ENCODE measurements around the gene SLC25A48.

SLC25A48 gene

GRCh38 chr5:135876146-135876545, 41.7 kb downstream of the SLC25A48 start:
- DNase-seq (ENCODE audit: low read depth, low spot score): no peak
- TF ChIP-seq, protein P1, sequence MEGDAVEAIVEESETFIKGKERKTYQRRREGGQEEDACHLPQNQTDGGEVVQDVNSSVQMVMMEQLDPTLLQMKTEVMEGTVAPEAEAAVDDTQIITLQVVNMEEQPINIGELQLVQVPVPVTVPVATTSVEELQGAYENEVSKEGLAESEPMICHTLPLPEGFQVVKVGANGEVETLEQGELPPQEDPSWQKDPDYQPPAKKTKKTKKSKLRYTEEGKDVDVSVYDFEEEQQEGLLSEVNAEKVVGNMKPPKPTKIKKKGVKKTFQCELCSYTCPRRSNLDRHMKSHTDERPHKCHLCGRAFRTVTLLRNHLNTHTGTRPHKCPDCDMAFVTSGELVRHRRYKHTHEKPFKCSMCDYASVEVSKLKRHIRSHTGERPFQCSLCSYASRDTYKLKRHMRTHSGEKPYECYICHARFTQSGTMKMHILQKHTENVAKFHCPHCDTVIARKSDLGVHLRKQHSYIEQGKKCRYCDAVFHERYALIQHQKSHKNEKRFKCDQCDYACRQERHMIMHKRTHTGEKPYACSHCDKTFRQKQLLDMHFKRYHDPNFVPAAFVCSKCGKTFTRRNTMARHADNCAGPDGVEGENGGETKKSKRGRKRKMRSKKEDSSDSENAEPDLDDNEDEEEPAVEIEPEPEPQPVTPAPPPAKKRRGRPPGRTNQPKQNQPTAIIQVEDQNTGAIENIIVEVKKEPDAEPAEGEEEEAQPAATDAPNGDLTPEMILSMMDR (IDR thresholded peaks at IDR 0.05; ENCODE audit: low read depth, low read length): no peak
- H3K4me3 ChIP-seq (ENCODE audit: low read depth, low read length): no peak overlapping the region
- in situ Hi-C loops (cut with HindIII; ENCODE audit: low sequenced_read_pairs): no loop called here

- H3K4me3 ChIP-seq (ENCODE audit: low read depth, low read length): no peak overlapping the region
- TF ChIP-seq, protein P1 (IDR thresholded peaks at IDR 0.05; ENCODE audit: low read depth, low read length): no peak
- DNase-seq (ENCODE audit: low read depth, low spot score): no peak
- in situ Hi-C loops (cut with HindIII; ENCODE audit: low sequenced_read_pairs): no loop called here
These were observed 43.2 kb downstream of the SLC25A48 start for GRCh38 chr5:135877570-135878155.

GRCh38 chr5:135878156-135878620, 43.7 kb downstream of the SLC25A48 start:
- TF ChIP-seq, protein P1 (IDR thresholded peaks at IDR 0.05; ENCODE audit: low read depth, low read length): no peak
- H3K4me3 ChIP-seq (ENCODE audit: low read depth, low read length): no peak overlapping the region
- DNase-seq (ENCODE audit: low read depth, low spot score): no peak
- in situ Hi-C loops (cut with HindIII; ENCODE audit: low sequenced_read_pairs): no loop called here

DNA sequence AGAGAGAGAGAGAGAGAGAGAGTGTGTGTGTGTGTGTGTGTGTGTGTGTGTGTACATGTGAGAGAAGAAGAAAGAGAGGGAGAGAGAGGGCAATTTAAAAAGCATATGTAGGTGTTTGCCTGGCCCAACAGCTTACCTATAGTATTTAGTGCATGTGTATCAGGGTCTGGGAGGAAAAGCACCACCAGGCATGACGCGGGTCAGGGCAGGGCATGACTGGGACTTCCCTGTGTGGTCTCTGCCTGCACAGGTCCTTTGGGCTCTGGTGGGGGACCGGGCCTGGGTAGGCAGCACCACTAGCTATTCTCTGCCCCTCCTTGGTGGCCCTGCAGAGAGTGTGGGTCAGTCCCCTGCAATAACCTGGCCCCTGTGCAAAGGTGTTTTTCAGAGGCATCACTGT, 45.1 kb downstream of the SLC25A48 start:
- in situ Hi-C loops (cut with HindIII; ENCODE audit: low sequenced_read_pairs): no loop called here
- DNase-seq (ENCODE audit: low read depth, low spot score): no peak
- TF ChIP-seq, protein P1 (IDR thresholded peaks at IDR 0.05; ENCODE audit: low read depth, low read length): no peak
- no peak overlapping the region for H3K4me3 ChIP-seq (ENCODE audit: low read depth, low read length)

GRCh38 chr5:135880278-135880677, 45.8 kb downstream of the SLC25A48 start:
- in situ Hi-C loops (cut with HindIII; ENCODE audit: low sequenced_read_pairs): no loop called here
- TF ChIP-seq, protein P1 (IDR thresholded peaks at IDR 0.05; ENCODE audit: low read depth, low read length): peak; percentile 39
- no peak for DNase-seq (ENCODE audit: low read depth, low spot score)
- H3K4me3 ChIP-seq (ENCODE audit: low read depth, low read length): no peak overlapping the region

GRCh38 chr5:135880801-135881200, 46.3 kb downstream of the SLC25A48 start:
- TF ChIP-seq, protein P1 (IDR thresholded peaks at IDR 0.05; ENCODE audit: low read depth, low read length): no peak
- no peak for DNase-seq (ENCODE audit: low read depth, low spot score)
- in situ Hi-C loops (cut with HindIII; ENCODE audit: low sequenced_read_pairs): no loop called here
- no peak overlapping the region for H3K4me3 ChIP-seq (ENCODE audit: low read depth, low read length)
